ENCODE data around the gene ACKR3.

The ACKR3 gene

DNA sequence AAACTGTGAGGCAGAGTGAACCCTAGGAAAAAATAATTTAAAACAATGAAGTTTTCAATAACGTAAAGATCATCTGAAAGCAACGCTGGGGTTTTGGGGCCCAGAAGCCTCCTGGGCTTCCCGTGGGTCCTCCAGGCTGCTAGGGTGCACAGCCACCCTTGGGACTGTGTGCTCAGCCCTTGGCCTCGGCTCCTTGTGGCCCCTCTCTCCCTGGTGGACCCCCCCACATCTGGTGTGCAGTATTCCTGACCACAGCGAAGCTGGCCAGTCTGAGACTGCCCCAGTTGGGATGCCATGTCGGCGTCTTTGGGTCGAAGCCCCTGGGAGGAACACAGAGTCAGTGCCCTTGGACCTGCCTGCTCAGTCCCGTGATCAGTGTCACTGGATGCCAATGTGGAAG is 53.0 kb downstream of the ACKR3 start:
- no peak overlapping the region for H3K9ac ChIP-seq (ENCODE audit: low read length)
- H3K27me3 ChIP-seq (ENCODE audit: control insufficient read depth, insufficient read depth, low read length), result peaks cover 18% of the 10 kb centered on the region; the same call in 1 of the 2 replicates
- H3K4me1 ChIP-seq (ENCODE audit: control insufficient read depth, insufficient read depth, low read length), result no peaks in the 10 kb centered on the region
- no peak overlapping the region for H3K27ac ChIP-seq (ENCODE audit: low read depth, low read length)
- no peak overlapping the region for H3K4me3 ChIP-seq (ENCODE audit: low read depth, low read length)
- no peaks in the 10 kb centered on the region for H3K9me3 ChIP-seq (ENCODE audit: control insufficient read depth, insufficient read depth, low read depth, low read length)
- H3K36me3 ChIP-seq (ENCODE audit: control insufficient read depth, insufficient read depth, low read length), result no peaks in the 10 kb centered on the region

DNA sequence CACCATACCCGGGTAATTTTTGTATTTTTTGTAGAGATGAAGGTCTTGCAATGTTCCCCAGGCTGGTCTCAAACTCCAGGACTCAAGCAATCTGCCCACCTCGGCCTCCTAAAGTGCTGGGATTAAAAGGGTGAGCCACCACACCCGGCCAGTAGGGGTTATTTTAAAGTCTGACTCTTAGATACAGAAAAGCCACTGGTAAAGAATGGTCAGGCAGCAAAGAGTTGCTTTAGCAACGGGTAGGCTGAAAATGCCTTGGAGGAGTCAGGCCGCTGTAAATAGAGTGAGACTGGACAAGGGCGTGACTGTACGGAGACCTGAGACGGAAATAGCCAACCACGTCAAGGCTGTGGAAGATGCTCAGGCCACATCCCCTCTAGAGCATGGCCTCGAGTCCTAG is 54.2 kb downstream of the ACKR3 start:
- no peaks in the 10 kb centered on the region for H3K36me3 ChIP-seq (ENCODE audit: control insufficient read depth, insufficient read depth, low read length)
- H3K27ac ChIP-seq (ENCODE audit: low read depth, low read length), result no peak overlapping the region
- no peak overlapping the region for H3K9ac ChIP-seq (ENCODE audit: low read length)
- no peaks in the 10 kb centered on the region for H3K4me1 ChIP-seq (ENCODE audit: control insufficient read depth, insufficient read depth, low read length)
- no peaks in the 10 kb centered on the region for H3K9me3 ChIP-seq (ENCODE audit: control insufficient read depth, insufficient read depth, low read depth, low read length)
- no peak overlapping the region for H3K4me3 ChIP-seq (ENCODE audit: low read depth, low read length)
- H3K27me3 ChIP-seq (ENCODE audit: control insufficient read depth, insufficient read depth, low read length), result peaks cover 15% of the 10 kb centered on the region; the same call in 1 of the 2 replicates

GRCh38 chr2:236625156-236625690 is 55.6 kb downstream of the ACKR3 start:
- Histone ChIP-seq H3K36me3 (ENCODE audit: control insufficient read depth, insufficient read depth, low read length) (no peaks in the 10 kb centered on the region), H3K4me1 (ENCODE audit: control insufficient read depth, insufficient read depth, low read length) (no peaks in the 10 kb centered on the region), H3K9ac (ENCODE audit: low read length) (no peak overlapping the region), H3K9me3 (ENCODE audit: control insufficient read depth, insufficient read depth, low read depth, low read length) (no peaks in the 10 kb centered on the region), H3K27ac (ENCODE audit: low read depth, low read length) (no peak overlapping the region), H3K4me3 (ENCODE audit: low read depth, low read length) (no peak overlapping the region), H3K27me3 (ENCODE audit: control insufficient read depth, insufficient read depth, low read length) (peaks cover 3% of the 10 kb centered on the region; the same call in 1 of the 2 replicates)

- no peaks in the 10 kb centered on the region for H3K27me3 ChIP-seq (ENCODE audit: control insufficient read depth, insufficient read depth, low read length)
- H3K4me3 ChIP-seq (ENCODE audit: low read depth, low read length), result no peak overlapping the region
- H3K36me3 ChIP-seq (ENCODE audit: control insufficient read depth, insufficient read depth, low read length), result no peaks in the 10 kb centered on the region
- no peak overlapping the region for H3K9ac ChIP-seq (ENCODE audit: low read length)
- no peaks in the 10 kb centered on the region for H3K9me3 ChIP-seq (ENCODE audit: control insufficient read depth, insufficient read depth, low read depth, low read length)
- H3K27ac ChIP-seq (ENCODE audit: low read depth, low read length), result no peak overlapping the region
- no peaks in the 10 kb centered on the region for H3K4me1 ChIP-seq (ENCODE audit: control insufficient read depth, insufficient read depth, low read length)
Observed at GRCh38 chr2:236626391-236627150, 56.9 kb downstream of the ACKR3 start.

GRCh38 chr2:236627193-236627592 is 57.6 kb downstream of the ACKR3 start:
- no peaks in the 10 kb centered on the region for H3K27me3 ChIP-seq (ENCODE audit: control insufficient read depth, insufficient read depth, low read length)
- no peak overlapping the region for H3K27ac ChIP-seq (ENCODE audit: low read depth, low read length)
- no peaks in the 10 kb centered on the region for H3K36me3 ChIP-seq (ENCODE audit: control insufficient read depth, insufficient read depth, low read length)
- H3K9ac ChIP-seq (ENCODE audit: low read length), result no peak overlapping the region
- no peaks in the 10 kb centered on the region for H3K9me3 ChIP-seq (ENCODE audit: control insufficient read depth, insufficient read depth, low read depth, low read length)
- no peaks in the 10 kb centered on the region for H3K4me1 ChIP-seq (ENCODE audit: control insufficient read depth, insufficient read depth, low read length)
- H3K4me3 ChIP-seq (ENCODE audit: low read depth, low read length), result no peak overlapping the region

- no peak overlapping the region for H3K4me3 ChIP-seq (ENCODE audit: low read depth, low read length)
- no peaks in the 10 kb centered on the region for H3K9me3 ChIP-seq (ENCODE audit: control insufficient read depth, insufficient read depth, low read depth, low read length)
- no peaks in the 10 kb centered on the region for H3K27me3 ChIP-seq (ENCODE audit: control insufficient read depth, insufficient read depth, low read length)
- no peak overlapping the region for H3K9ac ChIP-seq (ENCODE audit: low read length)
- H3K27ac ChIP-seq (ENCODE audit: low read depth, low read length), result no peak overlapping the region
- no peaks in the 10 kb centered on the region for H3K36me3 ChIP-seq (ENCODE audit: control insufficient read depth, insufficient read depth, low read length)
- no peaks in the 10 kb centered on the region for H3K4me1 ChIP-seq (ENCODE audit: control insufficient read depth, insufficient read depth, low read length)
Observed at GRCh38 chr2:236627841-236628240, 58.2 kb downstream of the ACKR3 start.

GRCh38 chr2:236628256-236628901 is 58.8 kb downstream of the ACKR3 start:
- H3K9me3 ChIP-seq (ENCODE audit: control insufficient read depth, insufficient read depth, low read depth, low read length), result no peaks in the 10 kb centered on the region
- H3K27ac ChIP-seq (ENCODE audit: low read depth, low read length), result no peak overlapping the region
- H3K4me3 ChIP-seq (ENCODE audit: low read depth, low read length), result no peak overlapping the region
- H3K27me3 ChIP-seq (ENCODE audit: control insufficient read depth, insufficient read depth, low read length), result no peaks in the 10 kb centered on the region
- H3K36me3 ChIP-seq (ENCODE audit: control insufficient read depth, insufficient read depth, low read length), result no peaks in the 10 kb centered on the region
- no peak overlapping the region for H3K9ac ChIP-seq (ENCODE audit: low read length)
- H3K4me1 ChIP-seq (ENCODE audit: control insufficient read depth, insufficient read depth, low read length), result no peaks in the 10 kb centered on the region

DNA sequence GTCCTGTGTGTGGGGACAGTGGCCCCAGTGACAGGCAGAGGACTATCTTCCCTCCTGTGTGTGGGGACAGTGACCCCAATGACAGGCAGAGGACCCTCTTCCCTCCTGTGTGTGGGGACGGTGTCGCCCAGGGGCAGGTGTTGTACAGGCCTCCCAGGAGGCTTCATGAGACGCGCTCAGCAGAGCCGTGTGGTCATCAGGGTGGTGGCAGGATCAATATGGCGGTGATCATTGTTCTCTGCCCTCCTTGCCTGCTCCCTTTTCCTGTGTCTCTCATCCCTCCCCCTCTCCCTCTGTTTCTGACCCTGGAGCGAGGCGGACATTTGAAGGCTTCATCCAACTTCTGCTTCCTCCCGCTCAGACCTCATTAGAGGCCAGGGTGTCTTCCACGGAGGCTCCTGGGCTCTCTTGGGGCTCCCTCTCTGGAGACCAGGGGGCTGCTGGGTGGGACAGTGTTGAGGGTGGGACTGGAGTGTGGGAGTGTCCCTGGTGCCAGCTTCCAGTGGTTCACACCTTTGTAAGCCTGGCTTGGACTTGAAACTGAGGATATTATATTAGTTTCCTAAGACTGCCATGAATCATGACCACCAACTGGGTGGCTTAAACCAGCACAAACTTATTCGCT is 59.5 kb downstream of the ACKR3 start:
- Histone ChIP-seq H3K9ac (ENCODE audit: low read length) (no peak overlapping the region), H3K27ac (ENCODE audit: low read depth, low read length) (no peak overlapping the region), H3K9me3 (ENCODE audit: control insufficient read depth, insufficient read depth, low read depth, low read length) (no peaks in the 10 kb centered on the region), H3K4me3 (ENCODE audit: low read depth, low read length) (no peak overlapping the region), H3K36me3 (ENCODE audit: control insufficient read depth, insufficient read depth, low read length) (no peaks in the 10 kb centered on the region), H3K27me3 (ENCODE audit: control insufficient read depth, insufficient read depth, low read length) (no peaks in the 10 kb centered on the region), H3K4me1 (ENCODE audit: control insufficient read depth, insufficient read depth, low read length) (no peaks in the 10 kb centered on the region)

- H3K36me3 ChIP-seq (ENCODE audit: control insufficient read depth, insufficient read depth, low read length), result no peaks in the 10 kb centered on the region
Observed at GRCh38 chr2:236629961-236630872, 60.6 kb downstream of the ACKR3 start.

GRCh38 chr2:236631281-236631855 is 61.7 kb downstream of the ACKR3 start:
- no peak overlapping the region for H3K4me3 ChIP-seq (ENCODE audit: low read depth, low read length)
- no peak overlapping the region for H3K27ac ChIP-seq (ENCODE audit: low read depth, low read length)
- no peaks in the 10 kb centered on the region for H3K36me3 ChIP-seq (ENCODE audit: control insufficient read depth, insufficient read depth, low read length)
- no peaks in the 10 kb centered on the region for H3K9me3 ChIP-seq (ENCODE audit: control insufficient read depth, insufficient read depth, low read depth, low read length)
- no peaks in the 10 kb centered on the region for H3K4me1 ChIP-seq (ENCODE audit: control insufficient read depth, insufficient read depth, low read length)
- no peaks in the 10 kb centered on the region for H3K27me3 ChIP-seq (ENCODE audit: control insufficient read depth, insufficient read depth, low read length)
- no peak overlapping the region for H3K9ac ChIP-seq (ENCODE audit: low read length)

More at GRCh38 chr2:236629961-236630872, 60.6 kb downstream of the ACKR3 start:
- Histone ChIP-seq H3K9ac (ENCODE audit: low read length) (no peak overlapping the region), H3K9me3 (ENCODE audit: control insufficient read depth, insufficient read depth, low read depth, low read length) (no peaks in the 10 kb centered on the region), H3K27me3 (ENCODE audit: control insufficient read depth, insufficient read depth, low read length) (no peaks in the 10 kb centered on the region), H3K4me3 (ENCODE audit: low read depth, low read length) (no peak overlapping the region), H3K4me1 (ENCODE audit: control insufficient read depth, insufficient read depth, low read length) (no peaks in the 10 kb centered on the region), H3K27ac (ENCODE audit: low read depth, low read length) (no peak overlapping the region)

Data from HUES6 (cell line).